NCI-H82 treated with DMSO at 0.1 percent for 48 hours (cell line): Measurements from ENCODE around the gene PNPLA2.

Experiments
- DNase-seq: peaks from one replicate; lab custom pipeline; 2025; ENCODE audit not compliant: unreplicated experiment; lab: John Stamatoyannopoulos, UW

PNPLA2 gene

GRCh38 chr11:870418-870817 lies 51.7 kb downstream of the PNPLA2 start:
- no peak for DNase-seq

GRCh38 chr11:871472-871871 lies 52.8 kb downstream of the PNPLA2 start:
- DNase-seq, result no peak

- no peak for DNase-seq
These were observed 54.1 kb downstream of the PNPLA2 start for GRCh38 chr11:872799-873198.

GRCh38 chr11:873706-874105 lies 55.0 kb downstream of the PNPLA2 start:
- no peak for DNase-seq
